Measurements from ENCODE around the gene TRAF3IP1.
A peak's percentile ranks its signal among the peaks of the same experiment; 100 is the strongest.

Gene TRAF3IP1

GRCh38 chr2:238449241-238449640 is 128.9 kb downstream of the TRAF3IP1 start:
- DNase-seq (ENCODE audit: low read depth): no peak
- no peak for TF ChIP-seq MYC (IDR thresholded peaks at IDR 0.05; ENCODE audit: low read depth, low read length)
- TF ChIP-seq POLR2A (IDR thresholded peaks at IDR 0.05; ENCODE audit: extremely low read depth, insufficient read length): no peak
- TF ChIP-seq, protein P1, sequence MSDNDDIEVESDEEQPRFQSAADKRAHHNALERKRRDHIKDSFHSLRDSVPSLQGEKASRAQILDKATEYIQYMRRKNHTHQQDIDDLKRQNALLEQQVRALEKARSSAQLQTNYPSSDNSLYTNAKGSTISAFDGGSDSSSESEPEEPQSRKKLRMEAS (IDR thresholded peaks at IDR 0.05; ENCODE audit: low read depth, low read length): no peak
- TF ChIP-seq, protein P2, sequence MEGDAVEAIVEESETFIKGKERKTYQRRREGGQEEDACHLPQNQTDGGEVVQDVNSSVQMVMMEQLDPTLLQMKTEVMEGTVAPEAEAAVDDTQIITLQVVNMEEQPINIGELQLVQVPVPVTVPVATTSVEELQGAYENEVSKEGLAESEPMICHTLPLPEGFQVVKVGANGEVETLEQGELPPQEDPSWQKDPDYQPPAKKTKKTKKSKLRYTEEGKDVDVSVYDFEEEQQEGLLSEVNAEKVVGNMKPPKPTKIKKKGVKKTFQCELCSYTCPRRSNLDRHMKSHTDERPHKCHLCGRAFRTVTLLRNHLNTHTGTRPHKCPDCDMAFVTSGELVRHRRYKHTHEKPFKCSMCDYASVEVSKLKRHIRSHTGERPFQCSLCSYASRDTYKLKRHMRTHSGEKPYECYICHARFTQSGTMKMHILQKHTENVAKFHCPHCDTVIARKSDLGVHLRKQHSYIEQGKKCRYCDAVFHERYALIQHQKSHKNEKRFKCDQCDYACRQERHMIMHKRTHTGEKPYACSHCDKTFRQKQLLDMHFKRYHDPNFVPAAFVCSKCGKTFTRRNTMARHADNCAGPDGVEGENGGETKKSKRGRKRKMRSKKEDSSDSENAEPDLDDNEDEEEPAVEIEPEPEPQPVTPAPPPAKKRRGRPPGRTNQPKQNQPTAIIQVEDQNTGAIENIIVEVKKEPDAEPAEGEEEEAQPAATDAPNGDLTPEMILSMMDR (IDR thresholded peaks at IDR 0.05; ENCODE audit: low read depth, low read length): no peak
- H3K4me3 ChIP-seq (ENCODE audit: low read depth, low read length): no peak overlapping the region

GRCh38 chr2:238449909-238450417 is 129.6 kb downstream of the TRAF3IP1 start:
- TF ChIP-seq MYC (IDR thresholded peaks at IDR 0.05; ENCODE audit: low read depth, low read length): no peak
- TF ChIP-seq, protein P1 (IDR thresholded peaks at IDR 0.05; ENCODE audit: low read depth, low read length): peak; percentile 29; the same call in 1 of the 2 replicates
- no peak overlapping the region for H3K4me3 ChIP-seq (ENCODE audit: low read depth, low read length)
- peak; percentile 77 for DNase-seq (ENCODE audit: low read depth)

GRCh38 chr2:238450440-238450861 is 130.1 kb downstream of the TRAF3IP1 start:
- H3K4me3 ChIP-seq (ENCODE audit: low read depth, low read length): no peak overlapping the region
- DNase-seq (ENCODE audit: low read depth): no peak
- TF ChIP-seq MYC (IDR thresholded peaks at IDR 0.05; ENCODE audit: low read depth, low read length) (no peak), POLR2A (IDR thresholded peaks at IDR 0.05; ENCODE audit: extremely low read depth, insufficient read length) (no peak)
- TF ChIP-seq, protein P2 (IDR thresholded peaks at IDR 0.05; ENCODE audit: low read depth, low read length): no peak
- TF ChIP-seq, protein P1 (IDR thresholded peaks at IDR 0.05; ENCODE audit: low read depth, low read length): no peak

Measured in NB4 (cell line).